NCI-H748 (cell line): Measurements from ENCODE around the gene ARRDC4.
"Not testable (repeated sequence)": the region's sequence is repeated elsewhere in the genome, so short reads cannot be mapped to it uniquely, and the experiment has no call there.

ENCODE experiments used
- DNase-seq: peaks from one replicate; lab custom pipeline; 2025; ENCODE audit not compliant: unreplicated experiment; lab: John Stamatoyannopoulos, UW

The ARRDC4 gene

DNA sequence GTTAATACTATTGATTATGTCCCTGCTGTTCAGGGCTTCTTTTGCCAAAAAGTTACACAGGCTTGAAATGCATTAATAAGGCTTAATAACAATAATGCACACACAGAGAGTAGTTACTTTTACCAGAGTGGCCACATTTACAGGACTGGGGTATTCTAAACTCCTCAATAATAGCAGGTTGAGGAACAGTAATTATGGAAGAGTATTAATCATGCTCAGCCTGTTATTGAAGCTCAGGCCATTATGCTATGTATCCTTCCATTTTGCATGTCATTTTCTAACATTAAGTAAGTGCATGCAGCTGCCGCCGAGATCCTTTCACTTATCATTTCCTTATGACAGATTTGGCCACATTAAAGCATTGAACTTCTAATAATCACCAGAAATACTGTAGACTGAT lies 5.7 kb downstream of the ARRDC4 start:
- DNase-seq = no peak

- DNase-seq = no peak
These were observed 6.6 kb downstream of the ARRDC4 start for GRCh38 chr15:97966924-97967620.

- no peak for DNase-seq
These were observed 7.4 kb downstream of the ARRDC4 start for GRCh38 chr15:97967881-97968280.

- no peak for DNase-seq
These were observed 7.9 kb downstream of the ARRDC4 start for GRCh38 chr15:97968380-97968779.

DNA sequence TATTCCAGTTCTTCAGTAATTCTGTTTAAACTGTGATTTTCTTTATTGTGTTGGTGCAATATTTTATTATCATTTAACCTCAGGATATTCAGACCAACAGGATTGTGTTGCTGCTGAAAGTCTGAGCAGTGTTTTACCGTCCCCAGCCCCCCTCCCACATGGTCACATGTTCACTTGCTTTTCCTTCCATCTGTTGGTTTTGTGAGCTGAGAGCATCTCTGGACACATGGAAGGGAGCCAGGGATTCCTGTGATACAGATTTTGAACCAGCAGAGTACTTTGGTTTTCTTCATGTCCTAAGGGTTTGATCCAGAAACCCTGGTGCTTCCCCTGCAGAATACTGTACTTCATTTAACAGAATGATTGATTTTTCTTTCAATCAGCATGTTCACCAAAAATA lies 11.9 kb downstream of the ARRDC4 start:
- no peak for DNase-seq

GRCh38 chr15:97976129-97976528 lies 15.6 kb downstream of the ARRDC4 start:
- DNase-seq = no peak

DNA sequence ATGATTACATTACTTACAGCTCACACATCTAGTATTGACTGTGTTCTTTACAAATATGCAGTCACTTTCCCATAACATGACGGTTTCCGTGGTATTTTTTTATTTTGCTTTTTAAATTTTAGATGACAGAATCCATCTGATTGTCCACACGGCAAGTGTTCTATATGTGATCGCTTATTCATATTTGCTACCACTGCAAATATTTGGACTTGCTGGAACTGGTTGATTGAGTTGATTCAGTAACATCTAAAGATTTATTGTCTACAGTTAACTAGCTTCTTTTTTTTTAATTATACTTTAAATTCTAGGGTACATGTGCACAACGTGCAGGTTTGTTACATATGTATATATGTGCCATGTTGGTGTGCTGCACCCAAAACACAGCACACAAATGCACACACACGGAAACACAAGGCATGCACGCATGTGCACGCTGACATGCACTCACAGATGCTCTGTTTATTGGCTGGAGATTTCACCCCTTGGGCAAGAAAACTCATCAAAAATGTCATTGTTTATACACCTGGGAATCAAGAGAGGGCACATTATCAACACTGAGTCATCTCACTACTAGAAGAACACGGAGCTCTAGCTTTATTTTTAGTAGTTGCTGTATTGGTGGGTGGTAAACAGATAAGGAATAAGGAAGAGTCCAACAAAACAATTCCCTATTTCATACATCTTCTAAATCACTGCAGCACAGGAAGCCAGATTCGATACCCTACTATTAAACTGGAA lies 16.4 kb downstream of the ARRDC4 start:
- DNase-seq = peak; percentile 10

DNA sequence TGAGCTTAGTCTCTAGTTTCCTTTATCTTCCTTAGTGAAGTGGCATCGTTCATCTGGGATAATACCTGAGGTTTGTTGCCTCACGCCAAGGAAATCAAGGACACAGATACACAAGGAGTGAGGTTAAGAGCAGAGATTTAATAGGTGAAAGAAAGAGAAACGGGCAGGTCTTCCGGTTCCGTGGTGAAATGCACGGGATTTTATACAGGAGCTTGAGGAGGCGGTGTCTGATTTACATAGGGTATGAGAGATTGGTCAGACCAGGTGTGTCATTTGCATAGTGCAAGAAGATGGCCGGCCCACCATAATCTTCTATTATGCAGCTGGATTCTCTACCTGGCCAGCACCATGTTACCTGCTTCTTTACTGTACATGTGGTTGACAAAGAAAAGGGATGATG lies 17.2 kb downstream of the ARRDC4 start:
- peak; percentile 89 for DNase-seq

DNA sequence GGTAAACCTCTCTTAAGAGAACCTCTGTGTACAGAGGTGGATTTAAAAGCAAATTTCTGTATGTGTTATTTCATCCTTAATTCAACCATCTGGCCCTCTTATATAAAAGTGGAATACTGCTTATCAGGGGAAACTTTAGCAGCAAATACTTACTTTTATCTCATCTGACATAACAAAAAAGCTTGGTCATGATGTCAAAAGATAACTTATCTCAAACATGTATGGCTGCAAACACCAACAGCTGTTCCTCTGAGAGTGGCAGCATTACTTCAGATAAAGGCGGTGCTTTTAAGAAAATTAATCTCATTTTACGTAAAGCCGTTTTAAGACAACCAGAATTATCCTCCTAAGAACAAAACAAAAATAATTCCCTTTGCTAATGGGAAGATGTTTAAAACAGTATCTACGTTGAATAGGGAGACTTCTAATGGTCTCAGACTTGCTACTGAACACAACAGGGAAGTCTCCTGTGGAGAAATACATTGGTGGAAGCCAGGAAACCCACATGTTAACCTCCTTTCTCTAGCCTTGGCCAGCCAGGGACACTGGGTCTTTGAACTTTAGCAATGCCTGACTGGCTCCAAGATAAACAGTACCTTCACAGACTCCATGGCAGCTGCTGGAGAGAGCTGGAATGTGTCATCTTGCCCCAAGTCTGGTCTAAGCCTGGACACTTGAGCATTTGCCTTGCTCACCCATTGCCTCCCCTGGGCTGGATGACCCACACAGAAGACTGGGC lies 18.1 kb downstream of the ARRDC4 start:
- DNase-seq = no peak

- no peak for DNase-seq
These were observed 18.6 kb downstream of the ARRDC4 start for GRCh38 chr15:97979140-97979520.

- DNase-seq = no peak
These were observed 20.6 kb downstream of the ARRDC4 start for GRCh38 chr15:97981058-97981457.

DNA sequence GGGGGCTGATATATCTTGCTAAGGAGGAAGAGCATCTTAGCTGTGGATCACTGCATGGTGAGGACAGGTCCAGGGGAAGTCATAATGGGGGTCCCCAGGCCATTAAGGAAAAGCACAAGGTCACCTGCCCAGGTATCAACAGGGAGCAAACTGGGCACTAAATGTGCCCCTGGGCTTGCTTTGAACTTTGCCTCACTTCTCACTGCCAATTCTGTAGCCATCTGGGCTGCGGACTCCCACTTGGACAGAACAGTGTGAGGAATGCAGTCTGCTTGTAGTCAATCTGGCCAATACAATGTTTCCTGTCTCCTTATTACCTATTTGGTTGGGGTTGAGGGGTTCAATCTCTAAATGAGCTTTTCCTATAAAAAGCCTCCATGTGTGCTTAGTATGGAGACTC lies 21.3 kb downstream of the ARRDC4 start:
- no peak for DNase-seq

DNA sequence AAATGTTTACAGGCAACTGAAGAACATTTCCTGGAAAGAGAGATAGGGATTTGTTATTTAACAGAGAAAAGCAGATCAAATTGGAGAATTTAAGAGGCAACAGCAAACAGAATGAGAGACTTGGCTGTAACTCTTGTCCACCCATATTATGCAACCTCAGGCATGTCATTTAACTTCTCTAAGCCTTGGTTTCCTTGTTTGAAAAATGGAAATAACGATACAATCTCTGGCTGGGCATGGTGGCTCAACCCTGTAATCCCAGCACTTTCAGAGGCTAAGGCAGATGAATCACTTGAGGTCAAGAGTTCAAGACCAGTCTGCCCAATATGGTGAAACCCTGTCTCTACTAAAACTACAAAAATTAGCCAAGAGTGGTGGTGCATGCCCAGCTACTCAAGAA lies 23.7 kb downstream of the ARRDC4 start:
- DNase-seq = no peak

GRCh38 chr15:97985979-97986378 lies 25.5 kb downstream of the ARRDC4 start:
- not testable (repeated sequence) for DNase-seq

- DNase-seq = no peak
These were observed 26.3 kb downstream of the ARRDC4 start for GRCh38 chr15:97986781-97987180.

DNA sequence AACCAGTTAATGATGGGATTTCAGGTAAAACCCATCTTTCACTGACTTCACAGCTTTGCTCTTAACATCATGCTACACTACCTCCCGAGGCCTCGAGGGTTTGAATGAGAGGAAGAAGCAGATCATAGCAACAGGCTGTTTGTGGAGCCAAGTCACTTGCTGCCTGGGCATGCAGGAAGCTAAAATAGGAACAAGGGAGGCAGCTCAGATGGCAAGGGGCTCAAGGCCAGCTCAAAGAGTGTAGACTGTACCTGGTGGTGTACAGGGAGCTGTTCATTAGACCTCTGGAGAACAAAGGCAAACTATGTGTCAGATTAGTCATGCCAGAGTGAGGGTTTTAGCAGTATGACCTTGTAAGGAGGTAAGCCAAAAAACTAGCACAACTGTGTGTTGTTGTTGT lies 28.8 kb downstream of the ARRDC4 start:
- no peak for DNase-seq

- no peak for DNase-seq
These were observed 31.6 kb downstream of the ARRDC4 start for GRCh38 chr15:97991972-97992541.

GRCh38 chr15:97992823-97993222 lies 32.3 kb downstream of the ARRDC4 start:
- DNase-seq = no peak

- DNase-seq = no peak
These were observed 32.8 kb downstream of the ARRDC4 start for GRCh38 chr15:97993310-97993738.

- DNase-seq = no peak
These were observed 33.7 kb downstream of the ARRDC4 start for GRCh38 chr15:97994236-97994635.

DNA sequence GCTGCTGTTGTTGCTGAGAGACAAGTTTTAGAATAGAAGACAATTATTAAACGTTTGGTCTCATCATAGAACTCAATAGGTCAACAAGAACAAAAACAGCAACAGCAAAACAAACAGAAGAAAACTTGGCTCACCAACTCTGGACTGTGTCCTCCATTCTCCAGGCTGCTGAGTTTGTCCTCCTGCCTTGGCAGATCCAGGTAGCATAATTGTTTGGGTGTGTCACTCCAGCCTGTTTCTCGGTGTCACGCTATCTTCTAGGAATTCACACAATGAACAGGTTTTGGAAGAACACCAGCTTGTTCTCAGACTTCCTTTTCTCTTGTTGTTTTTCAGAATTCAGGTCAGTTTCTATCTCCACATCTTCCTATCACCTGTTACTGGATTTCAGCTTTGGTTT lies 34.7 kb downstream of the ARRDC4 start:
- DNase-seq = peak; percentile 12
